GM18498 (cell line): ENCODE data around the gene CCDC82.
A peak's percentile ranks its signal among the peaks of the same experiment; 100 is the strongest.

Experiments
- ATAC-seq: cut with Tn5 transposase; IDR thresholded peaks from one replicate; pipeline ENCODE4 v1.9.1; 2021; ENCODE audit warnings: mild to moderate bottlenecking, moderate library complexity; ENCODE audit not compliant: unreplicated experiment

CCDC82 gene

DNA sequence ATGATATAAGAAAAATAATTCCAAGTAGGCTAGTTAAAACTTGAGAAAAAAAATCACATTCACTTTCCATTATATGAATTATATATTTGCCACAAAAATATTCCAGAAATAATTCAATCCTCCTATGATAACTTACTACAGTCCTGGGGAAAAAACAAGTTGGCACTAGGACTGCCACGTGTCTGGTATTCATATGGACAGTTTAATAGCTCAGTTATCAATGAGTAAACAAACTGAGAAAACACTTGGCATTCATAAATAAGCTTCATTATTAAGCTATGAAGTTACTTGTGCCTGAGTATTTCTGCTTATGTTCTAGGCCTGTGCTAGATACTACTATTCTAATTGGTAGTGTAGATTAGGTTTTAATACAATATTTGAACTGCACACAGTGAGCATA is 24.2 kb downstream of the CCDC82 start:
- ATAC-seq, result no peak

DNA sequence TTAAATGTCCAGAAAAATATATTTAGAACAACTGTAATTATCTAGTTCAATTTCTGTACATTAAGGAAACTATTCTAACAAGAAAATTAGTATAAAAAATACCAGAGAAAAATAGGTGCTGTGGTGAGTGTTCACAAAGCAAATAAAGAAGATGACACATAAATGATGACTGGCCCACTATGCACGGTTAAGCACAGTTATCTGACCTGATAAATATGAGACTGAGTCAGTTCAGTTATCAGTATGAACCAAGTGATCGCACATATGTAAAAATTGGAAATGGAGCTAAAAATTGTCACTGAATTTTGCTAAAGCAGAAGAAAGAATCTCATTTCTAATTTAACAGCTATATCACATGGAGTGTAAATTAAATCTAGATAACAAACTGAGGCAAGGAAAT is 27.9 kb downstream of the CCDC82 start:
- no peak for ATAC-seq

DNA sequence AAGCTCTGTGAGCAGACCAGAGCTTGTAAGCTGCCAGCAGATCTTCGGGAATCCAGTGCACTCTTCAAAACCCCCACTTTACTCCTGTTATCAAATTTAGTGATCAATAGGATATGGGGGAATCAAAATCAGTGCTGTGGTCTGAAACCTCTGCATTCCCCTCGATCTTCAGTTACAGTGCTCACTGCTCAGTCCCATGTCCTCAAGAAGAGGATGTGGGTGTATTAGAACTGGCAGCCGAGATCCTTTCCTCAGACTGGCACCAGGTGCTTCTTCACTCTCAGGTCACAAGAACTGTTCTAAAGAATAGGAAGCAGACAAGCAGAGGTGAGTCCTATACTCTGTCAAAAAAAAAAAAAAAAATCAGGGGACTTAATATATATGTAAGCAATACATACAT is 31.4 kb downstream of the CCDC82 start:
- no peak for ATAC-seq

DNA sequence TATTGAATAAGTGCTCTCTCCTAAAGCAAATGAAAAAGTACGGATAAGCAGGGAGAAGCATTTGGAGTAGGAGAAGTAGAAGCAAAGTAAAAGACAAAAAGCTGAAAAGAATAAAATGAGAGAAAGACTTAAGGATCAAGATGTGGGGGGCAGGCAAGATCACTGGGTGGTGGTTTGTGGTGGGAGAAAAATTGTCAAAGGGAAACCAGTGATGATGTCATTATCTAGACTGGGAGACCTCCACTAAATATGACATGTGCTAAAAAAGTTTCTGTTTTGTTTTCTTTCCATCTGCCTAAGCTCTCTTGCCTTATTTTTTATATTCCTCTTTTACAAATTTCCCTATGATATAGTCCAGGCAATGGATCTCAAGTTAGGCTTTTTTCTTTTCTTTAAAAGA is 31.9 kb downstream of the CCDC82 start:
- ATAC-seq, result no peak

DNA sequence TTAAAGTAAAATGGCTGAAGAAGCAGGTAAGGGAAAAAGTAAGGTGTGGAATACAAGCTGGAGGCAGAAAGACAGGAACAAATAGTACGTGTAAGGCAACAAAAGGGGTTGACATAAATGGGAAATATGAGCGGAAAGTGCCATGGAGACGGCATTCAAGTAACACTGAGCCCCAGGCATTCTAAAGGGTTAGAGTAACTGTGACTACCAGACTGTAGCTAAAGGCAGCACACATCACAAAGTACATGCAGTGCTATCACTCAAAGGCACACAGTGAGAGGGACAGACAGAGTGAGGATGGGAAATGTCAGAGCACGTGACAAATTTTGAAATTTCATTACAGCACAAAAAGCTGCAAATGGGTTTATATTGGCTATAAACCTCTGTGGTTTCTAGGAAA is 32.9 kb downstream of the CCDC82 start:
- ATAC-seq, result no peak

DNA sequence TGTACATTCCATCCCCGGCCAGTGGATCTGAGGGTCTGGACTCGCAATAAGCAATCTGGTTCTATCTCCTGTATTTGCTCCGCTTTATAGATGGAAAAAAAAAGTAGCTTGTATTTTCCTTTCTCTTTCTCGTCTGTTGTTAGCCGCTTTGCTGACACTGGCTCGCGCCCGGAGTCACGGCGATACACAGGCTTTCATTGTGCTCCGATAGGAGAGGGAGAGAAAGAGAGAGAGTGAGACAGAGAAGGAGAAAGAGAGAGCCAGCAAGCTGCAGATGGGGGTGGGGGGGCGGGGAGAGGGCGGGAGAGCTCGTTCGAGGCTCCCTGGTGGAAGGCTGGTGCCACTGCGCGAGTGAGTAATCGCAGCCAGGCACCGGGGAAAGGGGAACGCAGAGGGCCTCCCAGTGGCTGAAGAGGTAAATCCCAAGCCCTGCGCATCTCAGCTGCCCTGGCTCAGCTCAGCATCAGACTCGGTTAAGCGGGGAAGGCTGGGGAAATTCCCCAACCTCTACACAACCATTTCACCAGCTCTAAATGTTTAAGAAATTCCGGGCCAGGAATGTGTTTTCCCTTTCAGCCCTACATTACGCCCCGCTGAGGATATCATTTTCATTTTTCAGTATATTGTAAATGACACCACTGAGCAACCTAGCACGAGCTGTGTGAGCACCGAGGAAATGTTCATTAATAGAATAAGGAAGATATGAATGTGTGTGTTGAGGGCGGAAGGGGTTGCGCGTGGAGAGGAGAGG is 46.6 kb downstream of the CCDC82 start, which contains the start of gene MAML2:
MAML2 (minus strand) TSS at position 235 of the 751 bp plus-strand sequence. CDS start 1,300 bp downstream, outside the sequence.
- ATAC-seq, result peak; percentile 81

DNA sequence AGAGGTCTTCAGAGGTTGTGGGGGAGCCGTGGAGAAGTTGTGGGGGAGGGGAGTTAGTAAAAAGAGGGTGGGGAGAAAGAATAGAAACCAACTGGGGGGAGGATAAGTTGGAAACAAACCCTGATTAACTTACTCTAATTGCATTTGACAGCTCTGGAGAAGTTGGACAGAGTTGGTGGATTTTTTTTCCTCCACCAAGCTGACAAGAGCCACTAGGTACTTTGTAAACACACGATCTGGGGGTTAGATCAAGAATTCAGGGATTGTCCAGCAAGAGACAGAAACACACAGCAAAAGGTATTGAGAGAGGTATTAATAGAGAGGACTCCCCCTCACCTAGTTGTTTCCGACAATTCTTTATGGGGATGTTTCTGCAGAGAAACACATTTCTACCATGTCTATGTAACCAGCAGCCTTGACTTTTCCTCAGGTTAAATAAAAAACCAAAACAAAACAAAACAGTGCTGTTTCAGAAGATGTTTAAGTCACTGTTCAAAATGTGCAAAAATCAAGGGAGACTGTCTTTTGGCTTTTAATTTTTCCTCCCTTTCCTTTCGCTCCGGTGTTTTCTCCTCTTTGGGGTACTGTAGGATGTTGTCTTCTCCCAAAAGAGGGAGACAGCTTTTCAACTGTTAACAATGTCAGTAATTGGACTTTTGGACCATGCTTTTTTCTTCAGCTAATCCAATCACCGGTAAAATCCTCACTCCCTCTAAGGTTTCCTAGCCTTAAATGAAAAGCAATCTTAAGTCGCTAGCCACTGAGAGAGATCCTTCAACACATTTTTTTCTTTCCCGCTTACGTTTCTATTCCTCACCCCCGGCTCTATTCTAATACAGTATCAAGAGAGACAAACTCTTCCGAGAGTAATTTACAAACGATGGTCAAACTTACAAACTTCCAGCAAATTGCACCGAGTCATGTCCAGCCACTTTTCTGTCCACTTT is 47.4 kb downstream of the CCDC82 start:
- ATAC-seq, result no peak

DNA sequence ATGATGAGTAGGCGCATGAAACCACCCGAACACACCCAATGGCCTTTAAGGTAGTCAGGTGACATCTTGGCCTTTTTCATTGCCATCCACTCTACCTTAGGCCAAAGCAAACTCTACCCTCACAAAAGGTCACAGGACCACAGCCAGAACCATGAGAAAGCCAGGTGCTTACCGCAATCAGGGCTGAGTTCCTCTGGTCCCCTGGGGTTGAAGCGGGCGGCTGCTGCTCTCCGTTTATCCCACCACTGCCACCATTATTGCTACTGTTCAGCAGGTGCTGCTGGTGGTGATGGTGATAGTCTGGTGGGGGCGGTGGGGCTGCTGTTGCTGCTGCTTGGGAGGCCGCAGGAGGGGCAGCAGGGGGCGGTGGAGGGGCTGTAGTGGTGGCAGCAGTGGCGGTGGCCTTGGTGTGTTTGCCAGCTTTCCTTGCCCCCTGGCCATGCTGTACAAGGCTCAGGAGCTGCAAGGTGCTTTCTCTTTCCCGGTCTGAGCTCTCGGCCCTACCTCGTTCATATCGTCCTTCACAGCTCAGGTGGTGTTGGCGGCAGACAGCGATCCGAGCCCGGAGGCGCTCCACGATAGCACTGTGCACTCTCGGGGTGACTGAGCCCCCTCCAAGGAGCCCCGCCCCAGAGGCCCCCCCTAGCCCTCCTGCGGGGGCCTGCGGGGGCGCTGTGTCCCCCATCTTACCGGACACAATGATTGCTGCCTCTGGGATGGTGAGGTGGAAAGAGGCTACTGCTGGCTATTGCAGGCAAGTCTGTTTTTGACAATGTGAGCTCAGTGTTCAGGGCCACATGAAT is 48.3 kb downstream of the CCDC82 start:
- peak; percentile 38 for ATAC-seq

DNA sequence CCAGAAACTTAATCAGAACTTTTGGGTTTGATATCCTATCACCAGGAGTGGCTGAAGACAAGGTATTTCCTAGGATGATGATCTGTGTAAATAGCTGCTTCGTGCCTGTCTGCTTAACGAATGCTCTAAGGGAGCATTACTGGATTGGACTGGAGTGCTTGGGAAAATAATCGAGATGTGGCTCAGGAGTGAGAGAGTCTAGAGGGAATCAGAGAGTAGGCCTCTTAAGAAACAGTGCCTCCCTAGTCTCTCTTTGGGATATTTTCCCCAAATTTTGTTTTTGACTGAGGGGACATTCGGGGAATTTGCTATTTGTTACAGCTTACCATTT is 49.2 kb downstream of the CCDC82 start:
- ATAC-seq, result no peak

DNA sequence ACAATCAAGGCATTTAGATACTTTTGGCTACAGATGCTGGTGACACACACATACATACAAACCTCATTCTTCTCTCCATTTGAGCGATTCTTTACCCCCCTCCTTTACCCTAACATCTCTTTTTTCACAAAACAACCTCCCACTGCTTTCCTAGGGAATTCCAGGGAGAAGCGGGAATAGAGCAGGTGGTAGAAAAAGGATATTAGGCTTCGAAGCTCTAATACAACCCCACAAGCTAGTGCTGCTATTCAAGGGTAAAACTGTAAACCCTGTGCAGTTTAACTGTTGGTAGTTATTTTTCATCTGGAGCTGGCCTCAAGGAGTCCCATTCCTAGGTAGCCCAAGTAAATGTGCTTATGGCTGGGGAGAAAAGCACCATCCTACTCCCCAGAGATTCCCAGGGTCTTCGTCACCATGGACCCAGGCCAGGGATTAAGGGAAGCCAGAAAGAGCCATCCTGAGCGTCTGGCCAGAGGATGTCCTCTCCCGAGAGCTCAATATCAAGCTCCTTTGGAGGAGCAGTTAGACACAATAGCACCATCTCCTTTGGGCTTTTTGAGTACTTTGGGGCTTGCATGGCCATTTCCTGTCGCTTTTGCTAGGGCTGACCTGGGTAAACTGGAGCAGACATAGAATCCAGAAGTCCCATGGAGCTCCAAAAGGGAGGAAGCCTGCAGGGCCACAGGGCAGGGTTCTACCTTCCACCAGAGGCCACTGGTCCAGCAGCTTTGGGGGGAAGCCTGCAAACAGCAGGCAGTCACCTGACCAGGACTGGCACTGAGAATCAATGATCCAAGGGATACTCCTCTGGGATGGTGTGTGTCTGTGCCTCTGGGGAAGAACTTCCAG is 49.8 kb downstream of the CCDC82 start:
- no peak for ATAC-seq

DNA sequence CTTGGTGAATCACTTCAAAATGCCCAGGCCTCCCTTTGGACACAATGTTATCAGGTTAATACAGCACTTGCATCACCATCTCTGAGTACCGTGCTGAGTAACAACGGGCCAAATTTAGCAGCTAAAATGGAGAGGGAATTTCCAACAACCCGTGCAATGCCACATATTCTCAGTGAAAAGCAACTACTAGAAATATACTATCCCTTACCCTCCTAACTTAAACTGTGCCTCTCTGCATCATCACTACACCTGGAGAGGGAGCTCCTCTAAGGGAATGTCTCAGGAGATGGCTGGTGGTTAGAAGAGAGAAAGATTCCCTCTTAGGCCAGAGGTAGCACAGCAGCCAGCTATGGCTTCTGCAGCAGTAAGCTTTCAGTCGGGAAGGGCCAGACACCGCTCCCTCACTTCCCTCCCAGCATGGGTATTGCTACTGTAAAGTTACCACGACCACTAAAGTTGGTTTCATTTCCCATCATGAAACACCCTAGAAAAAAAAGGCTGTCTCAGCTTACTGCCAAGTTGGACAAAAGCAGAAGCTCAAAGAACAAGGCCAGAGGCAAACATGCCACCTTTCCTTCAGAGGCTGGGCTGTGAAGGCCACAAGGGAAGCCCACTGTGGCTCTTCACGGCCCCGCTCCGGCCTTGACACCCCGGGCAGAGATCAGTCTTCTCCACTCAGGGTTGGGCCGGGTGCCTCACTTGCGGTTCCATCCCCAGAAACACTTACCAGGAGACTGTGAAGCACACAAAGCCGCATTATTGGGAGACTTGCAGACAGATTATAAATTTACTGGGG is 50.6 kb downstream of the CCDC82 start:
- ATAC-seq, result peak; percentile 49

DNA sequence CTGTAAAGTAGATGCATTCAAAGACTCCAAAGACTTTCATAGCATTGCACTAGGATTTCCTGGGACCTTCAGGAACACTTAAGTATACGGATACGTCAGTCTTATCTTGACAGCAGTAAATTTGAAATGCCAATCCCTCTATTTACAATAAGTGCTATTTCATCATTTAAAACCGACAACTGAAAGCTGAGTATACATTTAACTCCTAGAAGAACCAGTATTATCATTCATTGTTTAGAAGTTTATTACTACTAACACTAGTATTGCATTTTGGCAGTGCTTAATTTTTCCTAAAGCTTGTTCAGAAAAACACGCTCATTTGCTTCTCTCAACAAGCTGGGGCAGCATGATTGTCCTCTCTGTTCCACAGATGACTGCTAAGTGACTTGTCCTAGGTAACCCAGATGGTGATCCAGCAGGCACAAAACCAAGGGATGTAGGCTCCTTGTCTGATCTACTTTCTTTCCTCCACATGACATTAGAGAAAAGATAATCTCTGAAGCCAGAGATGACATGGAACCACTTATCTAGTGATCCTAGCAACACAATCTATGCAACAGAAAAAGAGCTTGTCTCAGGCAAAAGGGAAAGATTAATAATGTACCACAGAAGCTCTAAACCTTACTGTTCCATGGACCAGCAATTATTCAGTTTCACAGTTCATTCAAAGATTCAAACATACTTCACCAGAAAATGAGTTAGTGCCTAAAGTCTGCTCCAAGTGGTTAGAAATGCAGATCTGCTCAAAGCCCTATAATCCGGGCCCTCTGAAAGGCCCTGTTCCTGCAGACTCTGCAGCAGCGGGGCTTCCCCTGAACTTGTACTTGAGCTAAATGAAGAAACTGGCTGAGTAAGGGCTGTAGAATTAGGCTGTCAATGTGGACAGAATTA is 51.9 kb downstream of the CCDC82 start:
- peak; percentile 29 for ATAC-seq

DNA sequence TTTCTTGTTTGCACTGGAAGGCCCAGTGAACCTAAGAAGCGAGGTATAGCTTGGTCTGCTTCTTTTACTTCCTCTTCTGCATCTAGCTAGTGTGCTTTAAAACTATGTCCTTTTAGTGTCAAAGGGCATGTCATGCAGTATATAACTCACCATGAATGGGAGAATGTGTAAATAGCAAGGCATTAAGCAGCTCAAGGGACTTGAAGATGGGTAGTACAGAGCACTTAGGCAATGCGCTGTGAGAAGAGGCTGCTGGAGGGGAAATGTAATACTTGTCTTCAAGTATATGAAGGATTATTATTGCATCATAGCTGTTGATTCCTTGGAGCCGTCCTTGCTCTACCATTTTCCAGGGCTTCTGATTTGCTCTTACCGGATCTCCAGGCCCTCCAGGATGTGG is 54.3 kb downstream of the CCDC82 start:
- no peak for ATAC-seq

DNA sequence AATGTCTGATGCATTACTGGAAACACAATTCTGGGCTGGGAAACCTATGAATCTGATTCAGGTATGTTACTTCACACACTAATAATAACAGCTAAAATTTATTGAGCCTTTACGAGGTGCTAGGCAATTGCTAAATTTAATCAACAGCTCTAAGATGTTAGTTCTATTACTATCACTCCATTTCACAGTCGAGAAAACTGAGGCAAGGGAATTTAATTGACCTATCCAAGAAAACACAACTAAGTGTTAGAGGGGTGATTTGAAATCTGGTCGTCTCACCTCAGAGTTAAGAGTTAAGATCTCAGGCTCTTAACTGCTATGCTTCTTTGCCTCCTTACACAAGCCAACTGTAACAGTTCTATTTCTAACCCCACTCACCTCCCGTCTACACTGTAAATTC is 55.5 kb downstream of the CCDC82 start:
- ATAC-seq, result no peak

DNA sequence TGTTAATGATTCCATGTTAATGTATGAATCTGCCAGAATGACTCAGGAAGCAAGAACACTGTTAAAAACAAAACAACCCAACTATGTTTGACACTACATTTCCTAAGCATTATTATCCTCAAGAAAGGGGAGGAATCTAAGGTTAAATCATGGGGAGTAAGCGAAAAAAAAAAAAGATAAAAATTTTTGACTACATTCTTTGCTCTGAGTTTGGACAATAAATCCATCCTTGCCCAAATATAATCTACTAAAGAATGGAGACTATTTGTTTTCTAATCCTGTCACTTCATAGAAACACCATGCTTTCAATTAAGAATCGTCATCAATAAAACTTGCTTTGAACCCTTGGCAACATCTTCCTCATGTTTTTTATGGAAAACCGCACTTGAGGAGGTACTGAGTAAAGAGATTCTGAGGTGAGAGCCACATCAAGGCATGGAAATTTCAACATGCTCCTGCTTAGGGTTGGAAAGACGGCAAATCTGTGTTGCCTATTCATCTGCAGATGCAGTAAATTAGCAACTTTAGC is 56.5 kb downstream of the CCDC82 start:
- no peak for ATAC-seq

DNA sequence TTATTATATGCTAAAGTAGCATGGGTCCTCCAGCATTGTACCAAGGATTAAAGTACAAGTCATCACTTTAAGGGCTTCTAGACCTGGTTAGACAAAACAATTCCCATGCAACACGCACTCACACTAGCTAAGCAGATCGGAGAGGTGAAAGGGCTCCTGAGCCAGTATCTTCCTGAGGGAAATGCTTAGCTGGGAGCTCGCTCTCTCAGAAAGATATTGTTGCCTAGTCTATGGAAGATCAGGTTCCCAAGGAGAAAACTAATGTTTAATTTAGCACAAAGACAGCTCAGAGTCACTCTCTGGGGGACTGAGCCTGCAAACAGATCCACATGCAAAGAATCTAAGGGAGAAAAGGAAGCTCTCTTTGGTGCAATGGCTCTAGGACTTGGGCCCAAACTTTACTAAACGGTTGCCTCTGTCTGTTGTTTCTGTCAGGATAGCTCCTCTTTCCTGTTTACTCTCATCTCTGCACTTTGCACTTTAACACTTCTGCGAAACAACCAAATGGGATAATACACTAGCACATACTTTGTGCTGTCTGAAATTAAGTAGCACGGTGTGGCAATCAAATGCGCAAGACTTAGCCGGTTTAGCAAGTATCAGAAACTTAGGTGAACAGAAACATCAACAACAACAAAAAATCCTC is 57.5 kb downstream of the CCDC82 start:
- no peak for ATAC-seq

DNA sequence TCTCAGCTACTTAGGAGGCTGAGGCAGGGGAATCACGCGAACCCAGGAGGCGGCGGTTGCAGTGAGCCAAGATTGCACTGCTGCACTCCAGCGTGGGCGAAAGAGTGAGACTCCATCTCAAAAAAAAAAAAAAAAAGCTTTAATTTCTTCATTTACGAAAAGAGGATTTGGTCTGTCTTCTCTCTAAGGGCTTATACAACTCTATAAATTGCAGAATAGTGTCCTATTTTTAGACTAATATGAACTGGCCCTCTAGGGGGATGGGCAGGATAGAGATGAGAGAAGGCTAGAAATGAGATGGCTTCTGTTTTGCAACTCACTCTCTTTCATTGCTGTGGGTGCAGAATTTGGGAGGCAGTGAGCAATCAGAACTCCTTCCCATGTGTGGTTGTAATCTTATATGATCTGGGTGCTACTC is 58.0 kb downstream of the CCDC82 start:
- no peak for ATAC-seq

DNA sequence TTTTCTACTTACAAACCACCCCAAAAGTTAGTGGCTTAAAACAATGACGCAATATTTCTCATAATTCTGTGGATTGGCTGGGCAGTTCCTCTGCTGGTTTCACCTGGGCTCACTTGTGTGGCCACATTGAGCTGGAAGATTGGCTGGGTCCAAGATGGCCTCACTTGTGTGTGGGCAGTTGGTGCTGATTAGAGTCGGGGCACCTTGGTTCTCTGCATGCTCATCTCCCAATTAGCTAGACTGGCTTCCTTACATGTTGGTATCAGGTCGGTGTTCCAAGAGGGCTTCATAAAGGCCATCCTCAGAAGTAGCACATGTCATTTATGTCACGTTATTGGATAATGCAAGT is 59.2 kb downstream of the CCDC82 start:
- no peak for ATAC-seq
